Posterior cingulate gyrus (tissue), 11 donors: ENCODE data around the gene NT5C2.
"Not testable (repeated sequence)": the region's sequence is repeated elsewhere in the genome, so short reads cannot be mapped to it uniquely, and the experiment has no call there.

Experiments used
- DNase-seq, 10 donors: peaks; one replicate each; pipeline versions ENCODE4 v3.0.0 to v3.0.0-alpha.2; 2020 to 2021; ENCODE audit warnings: mixed read lengths in 3 of 10
- intact Hi-C: fragments of 100-400 bp; cut with DNase I; formaldehyde crosslinking; loops from one replicate; pipeline ENCODE4 v1.15.1; 2023

Gene NT5C2

GRCh38 chr10:103193107-103193819 lies at the start of gene NT5C2:
TSS of gene NT5C2 (minus strand) at chr10:103193272. CDS start at chr10:103174958, 18,314 bp downstream.
- intact Hi-C loops, result loop anchor here (5.0 to 10.0 kb wide), 2 partner anchors 108 to 276 kb away; partner anchors contain the start of gene CNNM2
- peak; percentile 65 to 96 (median 78) for DNase-seq

- intact Hi-C loops, result loop anchor here (5.0 to 10.0 kb wide), 2 partner anchors 179 to 407 kb away; partner anchors contain the start of gene CYP17A1
- DNase-seq, result peak in 8 of 10 donors; percentile 10 to 88 (median 42)
Measured at GRCh38 chr10:103241262-103242011, 48.4 kb upstream of the NT5C2 start.

GRCh38 chr10:103238506-103239252 lies 45.6 kb upstream of the NT5C2 start:
- intact Hi-C loops, result no loop called here

GRCh38 chr10:103235775-103236174 lies 42.7 kb upstream of the NT5C2 start:
- DNase-seq, result no peak
- intact Hi-C loops, result no loop called here

More at GRCh38 chr10:103238506-103239252, 45.6 kb upstream of the NT5C2 start:
- DNase-seq, result peak in 1 of 10 donors; percentile 10

GRCh38 chr10:103232772-103233488 lies 39.9 kb upstream of the NT5C2 start:
- intact Hi-C loops, result no loop called here
- no peak for DNase-seq

- intact Hi-C loops, result no loop called here
Measured at GRCh38 chr10:103232131-103232673, 39.1 kb upstream of the NT5C2 start.

GRCh38 chr10:103231047-103231551 lies 38.0 kb upstream of the NT5C2 start:
- DNase-seq, result no peak
- intact Hi-C loops, result no loop called here

More at GRCh38 chr10:103232131-103232673, 39.1 kb upstream of the NT5C2 start:
- DNase-seq, result no peak

GRCh38 chr10:103227416-103227815 lies 34.3 kb upstream of the NT5C2 start:
- no peak for DNase-seq
- intact Hi-C loops, result no loop called here

- no peak for DNase-seq
- intact Hi-C loops, result no loop called here
Measured at GRCh38 chr10:103225939-103226338, 32.9 kb upstream of the NT5C2 start.

GRCh38 chr10:103224721-103225120 lies 31.6 kb upstream of the NT5C2 start:
- intact Hi-C loops, DNase-seq: not testable (repeated sequence)

GRCh38 chr10:103224133-103224532 lies 31.1 kb upstream of the NT5C2 start:
- intact Hi-C loops, result no loop called here
- DNase-seq, result no peak

- intact Hi-C loops, DNase-seq: not testable (repeated sequence)
Measured at GRCh38 chr10:103216362-103216761, 23.3 kb upstream of the NT5C2 start.

GRCh38 chr10:103215601-103216000 lies 22.5 kb upstream of the NT5C2 start:
- intact Hi-C loops, result no loop called here
- DNase-seq, result no peak

GRCh38 chr10:103210262-103210661 lies 17.2 kb upstream of the NT5C2 start:
- intact Hi-C loops, result not testable (repeated sequence)

GRCh38 chr10:103207643-103208042 lies 14.6 kb upstream of the NT5C2 start:
- peak in 1 of 10 donors; percentile 81 for DNase-seq
- intact Hi-C loops, result not testable (repeated sequence)

More at GRCh38 chr10:103210262-103210661, 17.2 kb upstream of the NT5C2 start:
- DNase-seq, result not testable (repeated sequence)

- intact Hi-C loops, result no loop called here
- DNase-seq, result no peak
Measured at GRCh38 chr10:103207141-103207540, 14.1 kb upstream of the NT5C2 start.

- intact Hi-C loops, DNase-seq: not testable (repeated sequence)
Measured at GRCh38 chr10:103206715-103207114, 13.6 kb upstream of the NT5C2 start.

GRCh38 chr10:103205401-103205800 lies 12.3 kb upstream of the NT5C2 start:
- DNase-seq, intact Hi-C loops: not testable (repeated sequence)
